GM19397 (cell line): Measurements from ENCODE around the gene LRRC58.
A peak's percentile ranks its signal among the peaks of the same experiment; 100 is the strongest.
"Not testable (repeated sequence)": the region's sequence is repeated elsewhere in the genome, so short reads cannot be mapped to it uniquely, and the experiment has no call there.

Experiments used
- ATAC-seq: cut with Tn5 transposase; IDR thresholded peaks from one replicate; pipeline ENCODE4 v1.9.1; 2021; ENCODE audit warnings: mild to moderate bottlenecking, moderate library complexity; ENCODE audit not compliant: unreplicated experiment

The LRRC58 gene

DNA sequence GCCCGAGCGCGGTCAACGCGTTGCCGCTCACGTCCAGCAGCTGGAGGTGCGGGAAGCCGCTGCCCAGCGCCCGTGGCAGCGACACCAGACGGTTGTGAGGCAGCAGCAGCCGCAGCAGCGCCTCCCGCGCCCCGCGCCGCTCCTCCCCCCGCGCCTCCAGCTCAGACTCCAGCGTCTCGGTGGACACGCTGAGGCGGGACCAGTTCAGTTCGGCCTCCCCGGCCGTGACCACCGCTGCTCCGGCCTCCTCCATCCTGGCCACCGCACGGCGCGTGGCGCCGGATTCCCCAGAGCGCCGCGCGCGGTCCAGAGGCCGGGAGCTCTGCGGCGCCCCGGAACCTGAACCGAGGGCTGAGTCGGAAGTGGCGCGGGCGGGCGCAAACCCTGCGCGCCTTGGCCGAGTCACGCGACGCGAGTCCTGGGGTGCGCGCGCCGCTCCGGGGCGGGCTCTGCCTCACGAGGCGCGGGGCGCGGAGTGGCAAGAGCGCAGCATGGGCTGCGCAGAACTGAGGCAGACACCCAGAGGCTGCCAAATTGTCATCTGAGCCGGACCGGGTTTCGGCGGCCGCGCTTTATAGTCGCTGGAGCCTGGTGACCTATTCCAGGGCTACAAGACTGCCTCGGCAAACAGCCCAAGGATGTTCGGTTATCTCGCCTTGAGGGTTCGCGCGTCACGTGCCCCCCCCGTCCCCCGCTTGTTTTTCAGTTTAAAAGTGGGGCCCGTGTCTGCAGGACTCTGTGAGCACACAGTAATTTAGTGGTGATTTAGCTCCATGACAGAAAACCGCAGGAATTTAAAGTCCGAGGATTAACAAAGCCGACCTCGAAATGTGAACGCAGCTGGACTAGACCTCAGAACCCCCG, at the start of gene LRRC58:
TSS of gene LRRC58 (minus strand) at position 364 of the 864 bp plus-strand sequence. CDS start at position 253, 111 bp downstream.
- ATAC-seq, result peak; percentile 91

DNA sequence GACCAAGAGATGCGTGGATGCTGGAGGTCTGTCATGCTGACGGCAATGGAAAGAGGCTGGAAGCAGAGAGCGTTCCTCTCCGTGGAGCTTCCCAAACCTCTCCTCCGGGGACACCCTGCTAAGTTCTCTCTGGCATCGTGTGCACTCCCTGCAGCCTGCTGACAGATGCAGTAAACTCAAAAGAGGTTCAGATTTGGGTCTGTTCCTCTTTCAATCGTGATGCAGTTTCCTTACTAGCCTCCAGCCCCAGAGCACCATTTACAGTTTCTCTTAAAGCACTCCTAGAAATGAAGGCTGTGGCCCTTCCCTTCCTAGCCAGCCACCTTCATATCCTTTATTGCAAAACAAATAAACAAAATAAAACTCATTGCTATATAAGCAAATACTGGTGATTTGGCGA, 47.3 kb upstream of the LRRC58 start:
- no peak for ATAC-seq

DNA sequence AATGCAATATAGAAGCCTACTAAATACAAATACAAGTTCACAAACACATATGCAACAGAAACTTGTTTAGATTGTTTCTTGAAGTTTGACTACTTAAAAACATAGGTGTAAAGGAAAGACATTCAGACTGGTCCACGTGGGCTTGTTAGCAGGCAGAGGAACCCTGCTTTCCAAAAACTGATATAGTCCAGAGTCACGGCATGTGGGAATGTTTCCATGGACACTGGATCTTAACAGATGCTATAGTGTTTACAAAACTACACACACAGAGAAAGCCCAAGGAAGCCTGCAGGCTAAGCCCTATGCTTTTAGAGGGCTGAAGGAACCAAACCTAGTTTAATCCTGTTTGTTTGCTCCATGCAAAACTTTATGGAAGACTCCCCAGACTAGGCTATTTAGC, 45.2 kb upstream of the LRRC58 start:
- no peak for ATAC-seq

DNA sequence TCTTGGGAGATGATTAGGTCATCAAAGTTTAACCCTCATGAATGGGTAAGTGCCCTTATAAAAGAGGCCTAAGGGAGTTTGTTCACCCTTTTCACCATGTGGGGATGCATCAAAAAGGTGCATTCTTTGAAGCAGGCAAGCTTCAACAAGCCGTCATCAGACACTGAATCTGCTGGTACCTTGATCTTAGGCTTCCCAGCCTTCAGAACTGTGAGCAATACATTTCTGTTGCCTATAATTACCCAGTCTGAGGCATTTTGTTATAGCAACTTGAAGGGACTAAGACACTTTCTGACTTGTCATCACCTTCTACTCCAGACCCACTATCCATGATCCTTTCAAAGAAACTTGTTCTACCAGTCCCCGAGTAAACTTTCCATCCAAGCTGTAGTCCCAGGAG, 44.6 kb upstream of the LRRC58 start:
- no peak for ATAC-seq

DNA sequence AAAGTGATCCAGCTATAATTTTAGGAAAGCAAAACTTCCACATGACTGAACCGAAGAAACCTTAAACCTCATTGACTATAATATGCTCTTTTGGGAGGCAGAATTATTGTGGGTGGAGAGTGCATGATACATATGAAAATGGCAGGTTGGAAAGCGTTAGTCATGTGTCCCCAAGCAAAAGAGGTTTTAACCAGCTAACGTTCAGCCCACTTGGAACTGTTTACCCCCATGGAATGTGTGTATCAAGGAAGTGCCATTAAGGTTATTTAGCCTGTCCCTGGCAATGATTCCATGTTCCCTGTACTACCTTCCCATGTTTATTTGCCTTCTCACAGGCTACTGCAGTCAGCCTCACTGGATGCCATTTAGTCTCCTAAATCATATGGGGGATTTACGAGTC, 44.1 kb upstream of the LRRC58 start:
- no peak for ATAC-seq

DNA sequence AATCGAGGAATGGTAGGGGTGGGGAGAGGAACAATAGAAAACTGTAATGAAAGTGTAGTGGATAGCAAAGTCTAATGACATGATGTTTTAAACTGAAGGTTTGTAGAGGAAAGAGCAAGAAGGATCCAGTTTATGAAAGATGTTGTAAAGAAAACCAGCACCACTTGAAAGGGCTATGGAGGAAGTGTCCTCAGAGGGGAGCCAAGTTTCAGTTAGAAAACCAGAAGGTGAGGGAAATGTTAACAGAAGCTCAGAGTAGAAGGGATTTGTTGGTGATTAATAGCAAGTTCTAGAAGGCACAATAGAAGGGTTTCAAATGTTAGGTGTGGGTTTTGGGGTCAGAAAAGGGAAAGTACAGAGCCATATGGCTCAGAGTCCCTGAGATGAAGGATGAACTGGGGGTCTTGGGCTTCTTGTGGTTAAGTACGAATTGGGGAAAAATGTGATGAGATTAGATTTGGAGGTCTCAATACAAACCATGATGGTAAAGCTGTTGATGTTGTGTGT, 33.8 kb upstream of the LRRC58 start:
- no peak for ATAC-seq

DNA sequence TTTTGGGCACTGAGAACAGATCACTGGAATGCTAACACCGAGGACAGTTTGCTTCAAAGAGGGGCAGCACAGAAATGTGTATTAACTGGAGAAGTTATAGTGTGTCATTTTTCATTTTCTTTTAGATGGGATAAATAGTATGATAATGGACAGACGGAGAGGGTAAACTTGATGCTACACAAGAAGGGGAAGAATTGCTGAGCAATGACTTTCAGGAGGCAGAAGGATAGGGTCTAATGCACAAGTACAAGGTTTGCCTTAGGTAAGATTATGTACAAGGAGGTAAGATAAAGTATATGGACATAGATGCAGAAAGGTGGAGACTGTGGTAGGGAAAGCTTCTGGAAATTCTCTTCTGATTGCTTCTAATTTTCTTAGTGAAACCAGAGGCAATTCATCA, 32.3 kb upstream of the LRRC58 start:
- no peak for ATAC-seq

DNA sequence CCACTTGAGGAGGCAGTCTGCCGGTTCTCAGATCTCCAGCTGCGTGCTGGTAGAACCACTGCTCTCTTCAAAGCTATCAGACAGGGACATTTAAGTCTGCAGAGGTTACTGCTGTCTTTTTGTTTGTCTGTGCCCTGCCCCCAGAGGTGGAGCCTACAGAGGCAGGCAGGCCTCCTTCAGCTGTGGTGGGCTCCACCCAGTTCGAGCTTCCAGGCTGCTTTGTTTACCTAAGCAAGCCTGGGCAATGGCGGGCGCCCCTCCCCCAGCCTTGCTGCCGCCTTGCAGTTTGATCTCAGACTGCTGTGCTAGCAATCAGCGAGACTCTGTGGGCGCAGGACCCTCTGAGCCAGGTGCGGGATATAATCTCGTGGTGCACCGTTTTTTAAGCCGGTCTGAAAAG, 28.8 kb upstream of the LRRC58 start:
- ATAC-seq, result not testable (repeated sequence)

DNA sequence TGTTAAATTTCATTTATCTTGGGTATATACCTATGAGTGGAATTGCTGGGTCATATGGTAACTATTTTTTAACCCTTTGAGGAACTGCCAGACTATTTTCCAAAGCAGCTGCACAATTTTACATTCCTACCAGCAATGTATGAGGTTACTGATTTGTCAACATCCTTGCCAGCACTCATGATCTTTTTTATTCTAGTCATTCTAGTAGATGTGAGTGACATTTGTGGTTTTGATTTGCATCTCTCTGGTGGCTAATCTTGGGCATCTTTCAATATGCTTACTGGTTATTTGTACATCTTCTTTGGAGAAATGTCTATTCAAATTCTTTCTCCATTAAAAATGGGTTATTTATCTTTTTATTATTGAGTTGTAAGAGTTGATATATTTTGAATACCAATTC, 21.3 kb upstream of the LRRC58 start:
- peak; percentile 48 for ATAC-seq

DNA sequence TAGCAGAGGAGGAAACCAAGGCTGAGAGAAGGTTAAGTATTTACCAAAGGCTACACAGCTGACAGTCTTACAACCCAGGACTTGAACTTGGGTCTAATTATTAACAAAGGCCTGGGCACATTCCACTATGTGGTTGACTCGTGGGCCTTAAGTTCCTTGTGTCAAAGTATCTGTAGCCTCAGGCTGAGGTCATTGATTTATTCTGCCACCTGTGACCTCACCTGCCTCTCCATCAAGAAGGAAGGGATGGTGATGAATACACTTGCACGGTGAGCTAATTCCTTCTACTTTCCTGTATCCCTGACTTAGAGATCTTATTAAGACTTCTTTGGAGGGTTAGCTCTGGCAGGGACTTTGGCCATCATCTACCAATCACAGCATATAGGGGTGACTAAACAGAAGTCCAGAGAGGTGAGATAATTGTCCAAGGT, 19.9 kb upstream of the LRRC58 start:
- ATAC-seq, result peak; percentile 93

DNA sequence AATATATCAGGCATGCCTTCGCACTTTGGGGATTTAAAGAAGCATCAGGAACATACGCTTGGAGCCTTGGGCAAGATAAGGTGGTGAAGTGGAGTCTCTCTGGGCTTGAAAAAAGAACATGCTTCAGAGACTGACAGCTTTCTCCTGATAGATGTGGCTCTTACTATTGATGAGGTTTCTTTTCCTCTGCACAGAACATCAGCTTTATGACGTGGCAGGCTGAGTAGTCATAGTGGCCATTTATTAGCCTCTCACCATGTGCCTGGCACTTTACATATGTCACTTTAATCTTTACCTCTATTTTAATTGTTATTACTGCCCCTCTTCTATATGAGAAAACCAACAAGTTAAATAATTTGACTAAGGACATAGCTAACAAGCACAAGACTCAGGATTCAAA, 19.0 kb upstream of the LRRC58 start:
- ATAC-seq, result no peak

DNA sequence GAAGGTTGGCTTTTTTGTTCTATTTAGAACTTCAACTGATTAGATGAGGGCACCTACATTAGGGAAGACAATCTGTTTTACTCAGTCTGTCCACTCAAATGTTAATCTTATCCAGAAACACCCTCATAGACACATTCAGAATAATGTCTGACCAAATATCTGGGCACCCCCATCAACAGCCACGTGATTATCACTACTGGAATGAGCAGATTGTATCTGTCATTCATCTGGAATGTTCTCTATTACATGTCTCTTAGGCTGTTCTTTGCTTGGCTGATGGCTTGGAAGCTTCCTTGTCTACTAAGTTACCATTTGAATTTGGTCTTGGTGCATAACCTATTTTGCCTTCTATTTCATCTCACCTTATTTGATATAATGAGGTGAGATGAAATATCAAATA, 15.7 kb upstream of the LRRC58 start:
- ATAC-seq, result no peak

DNA sequence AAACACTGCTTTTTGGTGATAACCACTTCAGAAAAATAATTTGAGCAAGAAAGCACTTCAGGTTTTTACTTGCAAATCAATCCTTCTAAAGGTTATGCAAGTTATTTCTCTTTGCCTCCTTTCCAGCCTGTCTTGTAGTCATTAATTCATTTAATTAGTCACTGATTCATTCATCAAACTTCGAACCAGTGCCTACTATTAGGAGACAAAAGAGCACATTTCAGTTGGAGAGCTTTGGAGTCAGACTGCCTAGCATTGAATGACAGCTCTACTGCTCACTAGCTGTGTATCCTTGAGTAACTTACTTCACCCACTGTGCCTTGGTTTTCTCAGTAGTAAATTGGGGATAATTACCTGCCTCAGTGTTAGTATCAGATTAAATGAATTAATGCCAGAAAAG, 14.9 kb upstream of the LRRC58 start:
- ATAC-seq, result no peak

DNA sequence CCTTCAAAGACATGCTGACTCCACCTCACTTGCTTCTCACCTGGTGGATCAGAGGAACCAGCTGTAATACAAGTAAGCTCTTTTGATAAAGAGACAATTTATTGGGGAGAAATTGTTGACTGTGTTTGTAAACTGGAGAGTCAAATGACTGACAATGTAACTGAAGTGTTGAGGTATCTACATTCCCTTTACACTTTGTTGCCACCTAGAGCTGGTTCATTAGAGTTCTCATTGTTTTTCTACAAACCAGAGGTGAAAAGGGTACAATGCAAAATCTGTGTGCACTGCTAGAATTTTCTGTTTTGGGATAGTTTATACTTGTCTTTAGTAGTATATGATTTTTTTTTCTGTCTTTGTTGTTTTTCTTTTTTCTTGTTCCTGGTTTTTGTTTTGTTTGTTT, 8.7 kb upstream of the LRRC58 start:
- no peak for ATAC-seq

DNA sequence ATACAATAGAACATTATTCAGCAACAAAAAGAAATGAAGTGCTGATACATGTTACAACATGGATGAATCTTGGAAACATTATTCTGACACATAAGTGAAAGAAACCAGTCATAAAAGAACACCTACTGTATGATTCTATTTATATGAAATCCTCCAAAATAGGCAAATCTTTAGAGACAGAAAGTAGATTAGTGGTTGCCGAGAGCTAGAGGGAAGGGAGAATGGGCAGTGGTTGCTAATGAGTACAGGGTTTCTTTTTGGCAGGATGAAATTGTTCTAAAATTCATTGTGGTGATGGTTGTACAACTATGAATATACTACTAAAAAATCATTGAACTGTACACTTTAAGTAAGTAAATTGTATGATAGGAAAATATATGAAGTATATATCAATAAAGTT, 6.3 kb upstream of the LRRC58 start:
- ATAC-seq, result no peak

DNA sequence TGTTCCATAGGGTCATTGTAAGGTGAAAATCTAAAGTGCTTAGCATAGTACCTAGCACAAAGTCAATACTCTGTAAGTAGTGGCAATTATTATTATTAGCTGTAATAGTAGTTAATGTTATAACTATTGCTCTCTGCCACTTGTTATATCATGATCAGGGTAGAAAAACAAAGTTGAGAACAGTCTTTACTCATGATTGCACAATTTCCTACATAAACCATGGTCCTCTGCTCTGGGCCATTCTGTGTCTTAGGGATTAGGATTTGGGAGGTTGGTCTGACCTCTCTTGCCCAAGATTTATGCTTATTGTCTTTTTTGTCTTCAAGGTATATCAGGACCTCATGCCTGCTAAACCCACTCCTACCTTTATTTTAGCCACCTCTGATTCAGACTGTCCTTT, 4.3 kb upstream of the LRRC58 start:
- ATAC-seq, result no peak

DNA sequence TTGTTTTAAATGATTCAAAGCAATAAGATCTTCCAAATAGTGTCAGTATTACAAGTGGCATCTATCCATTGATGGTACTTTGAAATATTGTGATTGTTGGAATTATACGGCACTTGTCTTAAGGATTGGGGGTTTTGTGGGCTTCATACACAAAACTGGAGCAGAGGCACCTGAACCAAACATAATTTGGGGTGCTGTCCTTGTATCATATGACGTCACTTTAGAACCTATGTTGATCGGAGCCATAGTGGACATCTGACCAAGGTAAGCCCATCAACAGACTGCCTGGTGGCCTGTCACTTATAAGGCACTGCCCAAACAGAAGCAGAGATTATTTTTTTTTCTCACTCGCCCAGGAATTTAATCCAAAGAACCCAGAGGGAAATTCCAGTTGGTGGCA, 2.9 kb upstream of the LRRC58 start:
- no peak for ATAC-seq

DNA sequence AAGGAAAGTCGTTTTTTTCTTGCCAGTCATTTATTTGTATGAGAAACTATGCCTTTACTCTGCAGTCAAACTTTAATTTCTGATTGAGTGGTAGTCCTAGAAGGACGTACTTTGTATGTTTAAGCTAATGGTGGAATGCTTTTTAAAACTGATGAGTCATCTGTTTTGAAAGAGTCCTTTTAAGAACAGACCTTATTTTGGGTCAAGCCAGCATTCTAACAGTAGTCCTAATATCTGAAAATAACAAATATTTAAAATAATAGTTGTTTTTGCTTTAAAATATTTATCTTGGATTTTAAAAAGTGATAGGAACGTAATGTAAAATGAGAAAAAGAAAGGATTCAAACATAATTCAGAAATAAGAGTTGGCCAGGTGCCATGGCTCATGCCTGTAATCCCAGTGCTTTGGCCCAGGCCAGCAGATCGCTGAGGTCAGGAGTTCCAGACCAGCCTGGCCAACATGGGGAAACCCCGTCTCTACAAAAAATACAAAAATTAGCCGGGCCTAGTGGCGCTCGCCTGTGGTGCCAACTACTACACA, 1.3 kb upstream of the LRRC58 start:
- ATAC-seq, result no peak

DNA sequence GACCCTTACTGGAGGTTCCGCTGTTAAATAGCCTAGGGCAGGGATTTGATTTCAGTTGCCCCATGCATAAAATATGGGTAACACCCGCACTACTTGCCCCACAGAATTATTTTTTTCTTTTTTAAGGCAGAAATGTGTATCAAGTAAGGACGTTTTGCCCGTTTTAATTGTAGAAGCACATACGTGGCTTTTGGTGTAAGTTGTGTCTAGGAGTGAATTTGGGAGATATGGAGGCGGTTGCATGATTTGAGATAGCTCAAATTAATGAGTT, 636 bp upstream of the LRRC58 start:
- no peak for ATAC-seq

DNA sequence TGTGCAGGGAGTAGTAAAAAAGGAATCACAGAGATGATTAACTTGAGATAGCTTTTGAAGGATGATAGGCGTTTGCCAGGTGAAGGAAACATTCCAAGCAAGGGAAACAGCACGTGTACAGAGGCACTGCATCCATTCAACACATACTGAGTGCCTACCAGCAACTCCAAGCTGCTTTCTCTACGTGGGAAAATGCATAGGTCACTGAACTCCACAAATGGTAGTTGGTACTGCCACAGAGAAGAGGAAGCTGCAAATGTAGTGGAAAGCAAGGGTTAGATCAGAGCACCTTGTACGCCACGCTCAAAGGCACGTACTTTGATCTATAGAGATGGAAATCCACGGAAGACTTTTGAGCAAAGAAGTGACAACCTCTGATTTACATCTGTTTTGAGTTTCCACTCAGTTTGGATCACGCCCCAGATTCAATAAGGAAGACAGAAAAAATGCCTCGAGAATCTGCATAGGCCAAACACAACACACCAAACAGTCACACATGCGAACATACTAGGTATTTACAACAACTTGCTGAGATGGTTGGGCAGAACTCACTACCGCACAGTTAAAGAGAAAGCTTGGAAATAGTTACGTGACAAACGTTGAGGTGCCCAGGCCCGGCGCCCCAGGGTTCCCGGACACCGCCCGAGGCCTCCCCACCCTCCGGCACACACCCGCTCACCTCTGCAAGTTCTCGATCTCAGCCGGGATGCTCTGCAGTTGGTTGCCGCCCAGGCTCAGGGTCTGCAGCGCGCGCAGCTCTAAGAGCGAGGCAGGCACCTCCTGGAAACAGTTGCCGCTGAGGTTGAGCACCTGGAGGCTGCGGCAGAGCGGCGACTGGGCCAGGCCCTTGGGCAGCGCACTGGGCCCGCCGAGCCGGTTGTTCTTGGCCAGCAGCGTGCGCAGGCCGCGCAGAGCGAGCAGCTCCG, 826 bp downstream of the LRRC58 start:
- ATAC-seq, result peak; percentile 59

DNA sequence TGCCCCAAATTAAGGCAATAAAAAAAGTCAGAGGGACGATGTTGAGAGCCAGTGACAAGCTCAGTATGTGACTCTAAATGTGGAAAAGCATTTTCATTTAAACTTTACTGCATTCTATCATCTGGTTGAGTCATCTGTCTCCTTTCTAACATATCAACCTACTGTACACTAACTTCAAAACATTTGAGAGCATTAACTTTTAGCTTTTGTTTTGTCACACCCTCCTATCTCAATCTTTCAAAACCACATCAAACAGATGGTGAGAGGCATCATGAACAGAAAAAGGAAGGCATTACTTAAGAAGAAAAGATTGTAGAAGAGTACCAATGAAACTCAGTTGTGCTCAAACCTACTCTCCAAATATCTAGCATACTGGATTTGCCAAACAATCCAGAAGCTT, 4.8 kb downstream of the LRRC58 start:
- ATAC-seq, result no peak
